ENCODE measurements around the gene LARP1.
"Not testable (repeated sequence)": the region's sequence is repeated elsewhere in the genome, so short reads cannot be mapped to it uniquely, and the experiment has no call there.

LARP1 gene

GRCh38 chr5:154829181-154829588 is 74.0 kb downstream of the LARP1 start:
- no peak for DNase-seq

GRCh38 chr5:154829589-154830218 is 74.5 kb downstream of the LARP1 start:
- DNase-seq, result no peak

- DNase-seq, result no peak
Observed at GRCh38 chr5:154830219-154830595, 75.0 kb downstream of the LARP1 start.

GRCh38 chr5:154830596-154830995 is 75.4 kb downstream of the LARP1 start:
- no peak for DNase-seq

GRCh38 chr5:154831451-154831850 is 76.3 kb downstream of the LARP1 start:
- DNase-seq, result no peak

- DNase-seq, result not testable (repeated sequence)
Observed at GRCh38 chr5:154832804-154833203, 77.6 kb downstream of the LARP1 start.

GRCh38 chr5:154834053-154834452 is 78.9 kb downstream of the LARP1 start:
- no peak for DNase-seq

GRCh38 chr5:154835701-154836052 is 80.5 kb downstream of the LARP1 start:
- not testable (repeated sequence) for DNase-seq

GRCh38 chr5:154836225-154836624 is 81.0 kb downstream of the LARP1 start:
- DNase-seq, result no peak

GRCh38 chr5:154837009-154837901 is 82.1 kb downstream of the LARP1 start:
- no peak for DNase-seq

- DNase-seq, result no peak
Observed at GRCh38 chr5:154840435-154841272, 85.5 kb downstream of the LARP1 start.

GRCh38 chr5:154841273-154841661 is 86.1 kb downstream of the LARP1 start:
- DNase-seq, result no peak

- no peak for DNase-seq
Observed at GRCh38 chr5:154842689-154843530, 87.7 kb downstream of the LARP1 start.

GRCh38 chr5:154844809-154845208 is 89.6 kb downstream of the LARP1 start:
- DNase-seq, result no peak

GRCh38 chr5:154849264-154849785 is 94.1 kb downstream of the LARP1 start:
- DNase-seq, result no peak

- no peak for DNase-seq
Observed at GRCh38 chr5:154849791-154850201, 94.6 kb downstream of the LARP1 start.

- peak; percentile 80 for DNase-seq
Observed at GRCh38 chr5:154850255-154851062, 95.3 kb downstream of the LARP1 start, which contains the start of gene FAXDC2. FAXDC2 (minus strand) TSS chr5:154850603; CDS start chr5:154838178, 12,425 bp downstream.

GRCh38 chr5:154851351-154851750 is 96.2 kb downstream of the LARP1 start:
- DNase-seq, result no peak

GRCh38 chr5:154857530-154858296 is 102.5 kb downstream of the LARP1 start:
- peak; percentile 100 for DNase-seq
